ENCODE data around the gene MAP1LC3A.

MAP1LC3A gene

GRCh38 chr20:34522969-34523871 lies 35.3 kb upstream of the MAP1LC3A start:
- H3K4me3 Mint-ChIP-seq, result no peak overlapping the region

DNA sequence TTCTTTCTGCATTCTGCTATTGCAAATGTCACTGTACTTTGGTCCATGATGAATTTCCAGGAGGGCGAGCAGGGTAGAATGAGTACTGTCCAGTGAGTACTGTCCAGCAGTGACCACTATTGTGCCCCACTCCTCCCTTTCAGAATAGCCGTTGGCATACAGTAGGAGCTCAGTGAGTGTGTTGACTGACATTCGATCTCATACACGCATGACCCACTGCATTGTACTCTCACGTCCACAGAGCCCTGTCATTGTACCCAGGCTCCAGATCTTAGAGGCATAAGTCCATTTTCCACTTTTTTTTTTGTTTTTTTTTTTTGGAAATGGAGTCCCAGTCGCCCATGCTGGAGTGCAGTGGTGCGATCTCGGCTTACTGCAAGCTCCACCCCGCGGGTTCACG lies 34.1 kb upstream of the MAP1LC3A start:
- Mint-ChIP-seq H3K4me1 (ENCODE audit: low read depth) (peaks cover 8% of the 10 kb centered on the region), H3K27me3 (ENCODE audit: low read depth) (no peaks in the 10 kb centered on the region), H3K4me3 (no peak overlapping the region), H3K36me3 (ENCODE audit: low read depth) (peaks cover 15% of the 10 kb centered on the region), H3K27ac (no peak overlapping the region), H3K9me3 (no peaks in the 10 kb centered on the region)

More at GRCh38 chr20:34522969-34523871, 35.3 kb upstream of the MAP1LC3A start:
- no peaks in the 10 kb centered on the region for H3K27me3 Mint-ChIP-seq (ENCODE audit: low read depth)
- H3K36me3 Mint-ChIP-seq (ENCODE audit: low read depth), result peaks cover 10% of the 10 kb centered on the region
- H3K27ac Mint-ChIP-seq, result peak overlapping the region; percentile 59
- no peaks in the 10 kb centered on the region for H3K9me3 Mint-ChIP-seq
- H3K4me1 Mint-ChIP-seq (ENCODE audit: low read depth), result peaks cover 13% of the 10 kb centered on the region

- H3K9me3 Mint-ChIP-seq, result no peaks in the 10 kb centered on the region
- H3K27ac Mint-ChIP-seq, result no peak overlapping the region
- H3K27me3 Mint-ChIP-seq (ENCODE audit: low read depth), result no peaks in the 10 kb centered on the region
- peaks cover 7% of the 10 kb centered on the region for H3K4me1 Mint-ChIP-seq (ENCODE audit: low read depth)
- H3K4me3 Mint-ChIP-seq, result no peak overlapping the region
- H3K36me3 Mint-ChIP-seq (ENCODE audit: low read depth), result peaks cover 15% of the 10 kb centered on the region
Observed at GRCh38 chr20:34525342-34525708, 33.2 kb upstream of the MAP1LC3A start.

GRCh38 chr20:34525709-34526416 lies 32.7 kb upstream of the MAP1LC3A start:
- H3K27ac Mint-ChIP-seq, result no peak overlapping the region
- H3K27me3 Mint-ChIP-seq (ENCODE audit: low read depth), result no peaks in the 10 kb centered on the region
- no peak overlapping the region for H3K4me3 Mint-ChIP-seq
- H3K36me3 Mint-ChIP-seq (ENCODE audit: low read depth), result peaks cover 18% of the 10 kb centered on the region
- peaks cover 7% of the 10 kb centered on the region for H3K4me1 Mint-ChIP-seq (ENCODE audit: low read depth)
- no peaks in the 10 kb centered on the region for H3K9me3 Mint-ChIP-seq

- Mint-ChIP-seq H3K27me3 (ENCODE audit: low read depth) (no peaks in the 10 kb centered on the region), H3K4me3 (no peak overlapping the region), H3K9me3 (no peaks in the 10 kb centered on the region), H3K36me3 (ENCODE audit: low read depth) (peaks cover 20% of the 10 kb centered on the region), H3K27ac (no peak overlapping the region), H3K4me1 (ENCODE audit: low read depth) (peaks cover 7% of the 10 kb centered on the region)
Observed at GRCh38 chr20:34526466-34526865, 32.1 kb upstream of the MAP1LC3A start.

GRCh38 chr20:34527016-34527415 lies 31.5 kb upstream of the MAP1LC3A start:
- peaks cover 4% of the 10 kb centered on the region for H3K4me1 Mint-ChIP-seq (ENCODE audit: low read depth)
- no peak overlapping the region for H3K27ac Mint-ChIP-seq
- no peaks in the 10 kb centered on the region for H3K27me3 Mint-ChIP-seq (ENCODE audit: low read depth)
- H3K4me3 Mint-ChIP-seq, result no peak overlapping the region
- peaks cover 21% of the 10 kb centered on the region for H3K36me3 Mint-ChIP-seq (ENCODE audit: low read depth)
- no peaks in the 10 kb centered on the region for H3K9me3 Mint-ChIP-seq

- Mint-ChIP-seq H3K9me3 (no peaks in the 10 kb centered on the region), H3K4me1 (ENCODE audit: low read depth) (no peaks in the 10 kb centered on the region), H3K36me3 (ENCODE audit: low read depth) (peaks cover 15% of the 10 kb centered on the region), H3K4me3 (no peak overlapping the region), H3K27ac (no peak overlapping the region), H3K27me3 (ENCODE audit: low read depth) (no peaks in the 10 kb centered on the region)
Observed at GRCh38 chr20:34528921-34529297, 29.6 kb upstream of the MAP1LC3A start.

DNA sequence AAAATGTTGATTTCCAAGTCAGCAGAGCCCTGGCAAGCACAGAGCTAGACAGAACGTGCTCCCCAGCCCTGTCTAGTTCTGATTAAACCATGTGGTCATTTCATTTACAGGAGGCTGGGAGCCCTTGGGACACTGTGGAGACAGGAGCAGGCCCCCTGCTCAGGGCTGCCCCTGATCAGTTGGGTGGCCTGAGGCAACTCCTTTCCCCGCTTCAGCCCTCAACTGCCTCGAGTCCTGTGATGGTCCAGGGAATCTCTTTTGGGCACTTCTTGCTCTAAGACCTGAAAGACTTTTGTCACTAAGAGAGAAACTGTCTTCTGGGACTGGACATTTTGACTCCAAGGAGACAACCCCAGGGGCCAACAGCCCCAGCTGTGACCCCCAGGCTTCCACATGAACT lies 28.8 kb upstream of the MAP1LC3A start:
- peaks cover 17% of the 10 kb centered on the region for H3K36me3 Mint-ChIP-seq (ENCODE audit: low read depth)
- H3K27me3 Mint-ChIP-seq (ENCODE audit: low read depth), result no peaks in the 10 kb centered on the region
- no peaks in the 10 kb centered on the region for H3K9me3 Mint-ChIP-seq
- no peak overlapping the region for H3K27ac Mint-ChIP-seq
- no peaks in the 10 kb centered on the region for H3K4me1 Mint-ChIP-seq (ENCODE audit: low read depth)
- no peak overlapping the region for H3K4me3 Mint-ChIP-seq

DNA sequence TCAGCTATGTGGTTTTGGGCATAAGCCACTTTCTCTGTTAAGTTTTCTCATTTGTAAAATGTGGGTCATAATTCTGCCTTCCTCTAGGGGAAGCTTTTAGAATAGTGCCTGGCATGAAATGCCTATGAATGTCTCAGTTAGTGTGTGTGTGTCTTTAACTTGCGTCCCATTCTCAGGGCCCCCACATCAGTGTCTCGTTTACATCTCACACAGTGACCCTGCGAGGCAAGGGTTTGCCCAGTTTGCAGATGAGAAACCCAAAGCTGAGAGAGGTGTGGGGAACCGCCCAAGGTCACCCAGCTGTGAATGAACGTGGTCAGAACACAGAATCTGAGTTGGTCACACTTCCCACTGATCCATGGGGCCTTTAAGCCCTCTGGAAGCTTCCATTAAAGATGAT lies 28.2 kb upstream of the MAP1LC3A start:
- no peak overlapping the region for H3K27ac Mint-ChIP-seq

DNA sequence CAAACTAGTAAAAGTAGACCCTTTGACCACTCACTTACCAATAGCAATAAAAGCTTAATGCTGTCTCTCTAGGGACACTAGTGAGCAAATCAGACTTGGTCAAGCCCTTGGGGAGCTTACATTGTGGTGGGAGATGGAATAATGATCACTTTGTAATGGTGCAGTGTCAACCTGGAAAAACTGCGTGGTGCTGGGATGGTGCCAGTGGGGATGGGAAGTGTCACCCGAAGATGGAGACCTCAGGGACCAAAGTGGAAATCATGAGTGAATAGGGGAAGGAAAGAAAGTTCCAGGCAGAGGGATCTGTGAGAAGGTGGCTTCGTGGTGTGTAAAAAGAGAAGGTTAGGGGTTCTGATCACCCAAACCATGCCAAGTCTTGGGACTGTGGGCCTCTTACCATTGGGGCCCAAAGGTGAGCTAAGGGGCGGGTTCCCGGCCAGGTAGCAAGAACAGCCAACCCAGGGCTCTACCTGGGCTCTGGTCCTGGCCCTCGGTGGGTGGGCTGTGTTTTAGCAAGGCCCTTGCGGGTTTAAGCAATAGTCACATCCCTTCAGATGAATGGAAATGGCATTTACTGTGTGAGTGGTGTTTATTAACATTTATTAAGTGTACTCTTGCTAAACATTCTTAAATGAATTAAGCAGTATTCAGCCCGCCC lies 26.8 kb upstream of the MAP1LC3A start:
- Mint-ChIP-seq H3K36me3 (ENCODE audit: low read depth) (peaks cover 27% of the 10 kb centered on the region), H3K4me1 (ENCODE audit: low read depth) (no peaks in the 10 kb centered on the region), H3K4me3 (no peak overlapping the region), H3K27ac (no peak overlapping the region), H3K9me3 (no peaks in the 10 kb centered on the region), H3K27me3 (ENCODE audit: low read depth) (no peaks in the 10 kb centered on the region)

More for the DNA sequence above, 28.2 kb upstream of the MAP1LC3A start:
- Mint-ChIP-seq H3K4me3 (no peak overlapping the region), H3K36me3 (ENCODE audit: low read depth) (peaks cover 21% of the 10 kb centered on the region), H3K9me3 (no peaks in the 10 kb centered on the region), H3K4me1 (ENCODE audit: low read depth) (no peaks in the 10 kb centered on the region), H3K27me3 (ENCODE audit: low read depth) (no peaks in the 10 kb centered on the region)

DNA sequence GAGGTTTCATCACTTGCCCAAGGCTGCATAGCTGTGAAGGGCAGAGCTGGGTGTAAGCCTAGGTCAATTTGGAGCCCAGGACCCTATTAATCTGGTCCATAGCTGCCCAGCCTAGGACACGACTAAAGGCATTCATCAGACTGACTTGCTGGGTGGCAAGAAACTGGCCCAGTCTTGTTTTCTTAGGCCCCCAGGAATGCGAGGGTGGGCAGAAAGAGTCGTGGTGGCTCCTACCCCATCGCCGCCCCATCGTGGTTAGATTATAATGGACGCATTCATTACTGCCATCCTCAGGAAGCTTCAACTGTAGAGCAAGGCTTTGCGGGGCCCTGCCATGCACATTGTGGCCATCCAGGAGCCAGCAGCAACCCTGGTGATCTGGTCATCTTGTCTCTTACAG lies 26.2 kb upstream of the MAP1LC3A start:
- Mint-ChIP-seq H3K4me3 (no peak overlapping the region), H3K4me1 (ENCODE audit: low read depth) (peaks cover 3% of the 10 kb centered on the region), H3K27me3 (ENCODE audit: low read depth) (no peaks in the 10 kb centered on the region), H3K9me3 (no peaks in the 10 kb centered on the region), H3K27ac (no peak overlapping the region), H3K36me3 (ENCODE audit: low read depth) (peaks cover 31% of the 10 kb centered on the region)

GRCh38 chr20:34532756-34533155 lies 25.8 kb upstream of the MAP1LC3A start:
- Mint-ChIP-seq H3K36me3 (ENCODE audit: low read depth) (peaks cover 29% of the 10 kb centered on the region), H3K9me3 (no peaks in the 10 kb centered on the region), H3K27ac (no peak overlapping the region), H3K27me3 (ENCODE audit: low read depth) (no peaks in the 10 kb centered on the region), H3K4me1 (ENCODE audit: low read depth) (peaks cover 3% of the 10 kb centered on the region), H3K4me3 (no peak overlapping the region)

DNA sequence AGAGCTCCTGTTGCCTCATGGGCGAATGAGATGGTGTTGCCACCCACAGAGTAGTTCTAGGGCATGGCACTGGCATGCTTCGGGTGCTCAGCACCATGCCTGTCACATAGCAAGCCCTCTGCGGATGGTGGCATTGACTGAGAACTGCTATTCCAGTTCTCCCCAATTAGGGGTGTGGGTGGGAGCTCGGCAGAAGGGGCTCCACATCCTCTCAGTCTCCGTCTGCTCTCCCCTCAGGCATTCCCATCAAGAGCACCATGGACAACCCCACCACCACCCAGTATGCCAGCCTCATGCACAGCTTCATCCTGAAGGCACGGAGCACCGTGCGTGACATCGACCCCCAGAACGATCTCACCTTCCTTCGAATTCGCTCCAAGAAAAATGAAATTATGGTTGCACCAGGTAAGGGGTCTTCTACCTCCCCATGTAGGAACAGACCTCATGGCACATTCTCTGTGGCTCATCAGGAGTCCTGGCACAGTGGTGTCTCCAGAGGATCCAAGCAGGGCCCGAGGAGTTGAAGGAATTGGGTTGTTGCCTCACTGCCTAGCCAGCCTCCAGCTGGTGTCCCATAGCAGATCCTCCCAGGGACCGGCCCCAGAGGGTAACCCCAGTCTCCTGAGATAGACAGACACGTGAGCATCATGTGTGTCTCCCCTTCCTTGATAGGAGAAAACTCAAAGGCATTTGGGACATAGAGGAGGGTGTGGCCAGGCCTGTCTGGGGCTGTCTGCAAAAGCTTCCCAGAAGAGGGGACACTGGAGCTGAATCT lies 23.9 kb upstream of the MAP1LC3A start:
- Mint-ChIP-seq H3K27ac (no peak overlapping the region), H3K4me3 (no peak overlapping the region), H3K4me1 (ENCODE audit: low read depth) (peaks cover 3% of the 10 kb centered on the region), H3K36me3 (ENCODE audit: low read depth) (peaks cover 26% of the 10 kb centered on the region), H3K27me3 (ENCODE audit: low read depth) (no peaks in the 10 kb centered on the region), H3K9me3 (no peaks in the 10 kb centered on the region)

- Mint-ChIP-seq H3K27me3 (ENCODE audit: low read depth) (no peaks in the 10 kb centered on the region), H3K9me3 (no peaks in the 10 kb centered on the region), H3K36me3 (ENCODE audit: low read depth) (peaks cover 27% of the 10 kb centered on the region), H3K27ac (no peak overlapping the region), H3K4me1 (ENCODE audit: low read depth) (peaks cover 3% of the 10 kb centered on the region), H3K4me3 (no peak overlapping the region)
Observed at GRCh38 chr20:34535301-34535840, 23.1 kb upstream of the MAP1LC3A start.
